Stimulated activated CD4-positive, alpha-beta T cell treated with anti-CD3 and anti-CD28 coated beads, Interleukin-4, amount 100 ng/mL, for 24 hours (primary cell): ENCODE measurements around the gene ING5.

Source experiments
- DNase-seq: peaks from one replicate; pipeline ENCODE4 v3.0.0-alpha.2; 2020

ING5 gene

DNA sequence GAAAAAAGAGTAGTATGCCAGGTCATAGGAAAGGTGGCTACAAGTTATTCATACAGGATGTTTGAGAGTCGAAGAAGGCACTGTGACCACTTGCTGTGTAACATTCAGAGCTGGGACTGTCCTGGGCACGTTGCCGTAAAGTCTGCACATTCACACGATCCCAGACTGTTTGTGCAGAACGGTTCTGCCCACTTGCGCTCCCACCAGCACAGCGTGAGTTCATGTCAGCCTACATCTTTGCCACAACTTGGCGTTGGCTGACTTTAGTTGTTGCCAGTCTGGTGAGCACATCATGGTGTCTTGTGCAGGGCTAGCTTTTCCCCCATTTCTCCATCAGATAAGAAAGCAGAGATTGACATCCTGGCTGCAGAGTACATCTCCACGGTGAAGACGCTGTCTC lies 7.0 kb downstream of the ING5 start:
- DNase-seq = no peak

DNA sequence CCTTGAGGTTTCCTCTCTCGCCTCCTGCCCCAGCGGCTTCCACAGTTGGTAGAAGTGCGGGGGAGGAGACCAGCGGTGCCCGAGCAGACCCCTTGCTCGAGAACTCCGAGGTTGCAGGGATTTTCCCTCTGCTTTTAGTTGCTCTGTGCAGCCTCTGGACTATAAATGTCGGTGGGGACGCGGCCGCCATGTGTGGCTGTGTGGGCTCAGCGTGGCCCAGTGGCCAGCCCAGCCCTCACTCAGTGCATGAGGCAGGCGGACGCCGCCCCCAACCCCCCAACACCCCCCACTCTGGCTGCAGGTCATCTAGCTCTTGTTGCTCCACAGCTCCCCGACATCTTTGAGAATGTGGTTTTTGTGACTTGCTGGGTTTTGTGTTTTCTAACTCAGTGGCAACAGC lies 17.3 kb downstream of the ING5 start:
- DNase-seq = no peak

DNA sequence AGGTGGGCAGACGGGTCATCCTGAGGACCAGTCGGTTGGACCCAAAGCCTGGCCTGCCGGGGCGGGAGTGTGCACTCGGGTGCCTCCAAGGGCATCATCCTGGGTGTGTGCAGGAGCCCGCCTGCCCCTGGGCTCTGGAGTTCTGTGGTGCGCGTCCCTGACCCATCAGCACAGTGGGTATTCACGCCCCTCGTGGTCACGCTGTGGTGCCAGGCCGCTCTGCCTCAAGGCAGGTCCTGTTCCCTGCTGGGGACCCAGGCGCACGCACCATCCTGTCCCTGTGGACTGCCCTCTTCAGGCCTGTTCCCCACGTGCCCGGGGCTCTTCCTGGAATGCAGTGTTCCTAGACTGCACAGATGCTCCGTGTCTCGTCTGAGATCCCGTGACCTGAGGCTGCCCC lies 18.3 kb downstream of the ING5 start:
- DNase-seq = no peak

DNA sequence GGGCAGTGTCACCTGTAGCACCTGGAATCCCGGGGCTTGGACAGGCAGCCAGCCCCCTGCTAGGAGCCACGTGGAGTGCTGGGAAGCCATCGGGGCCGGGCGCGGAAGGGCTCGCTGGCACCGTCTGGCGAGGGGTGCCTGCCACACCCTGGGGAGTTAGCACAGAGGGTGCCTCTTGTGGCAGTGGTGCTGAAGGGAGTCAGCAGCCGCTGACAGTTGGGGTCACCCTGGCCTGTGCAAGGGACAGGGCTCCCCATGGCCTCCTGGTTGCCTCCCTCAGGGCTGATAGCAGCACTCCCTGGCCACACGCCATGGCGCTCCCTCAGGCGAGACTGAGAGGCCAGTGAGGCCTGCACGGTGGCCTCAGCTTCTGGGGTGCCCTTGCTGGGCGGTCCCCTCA lies 18.7 kb downstream of the ING5 start:
- no peak for DNase-seq

DNA sequence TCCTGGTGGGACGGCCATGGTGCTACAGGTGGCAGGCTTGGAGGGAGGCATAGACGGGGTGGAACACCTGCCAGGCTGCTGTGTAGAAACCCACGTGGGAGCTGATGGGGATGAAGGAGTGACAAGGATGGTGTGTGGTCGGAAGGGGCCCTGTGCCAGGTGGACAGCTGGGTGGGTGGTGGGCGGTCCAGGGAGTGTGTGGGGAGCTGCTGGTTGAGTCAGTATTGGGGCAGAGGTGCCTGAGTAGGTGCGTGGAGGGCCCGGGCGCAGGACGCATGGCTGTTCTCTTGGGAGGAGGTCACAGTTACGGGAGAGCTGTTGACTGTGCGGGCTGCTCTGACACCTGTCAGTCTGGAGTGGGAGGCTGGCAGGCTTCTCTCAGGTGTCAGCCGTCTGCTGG lies 20.0 kb downstream of the ING5 start:
- DNase-seq = no peak

DNA sequence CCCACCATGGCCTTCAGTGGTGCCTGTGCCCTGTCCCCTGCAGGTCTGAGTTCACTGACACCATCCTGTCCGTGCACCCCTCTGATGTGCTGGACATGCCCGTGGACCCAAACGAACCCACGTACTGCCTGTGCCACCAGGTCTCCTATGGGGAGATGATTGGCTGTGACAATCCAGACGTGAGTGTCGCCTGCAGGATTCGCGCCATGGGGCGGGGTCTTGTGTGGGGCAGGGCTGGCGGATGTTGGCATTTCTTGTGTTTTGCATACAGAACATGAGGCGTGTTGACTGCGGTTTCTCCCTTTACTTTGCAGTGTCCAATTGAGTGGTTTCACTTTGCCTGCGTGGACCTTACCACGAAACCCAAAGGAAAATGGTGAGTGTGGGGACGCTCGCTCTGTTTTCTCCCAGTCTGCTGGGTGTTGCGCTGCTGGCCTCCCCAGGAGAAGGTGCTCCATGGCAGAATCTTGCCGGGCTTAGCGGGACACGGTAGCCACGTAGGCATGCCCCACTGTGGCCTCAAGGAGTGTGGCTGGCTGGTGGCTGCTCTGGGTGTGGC lies 21.1 kb downstream of the ING5 start:
- no peak for DNase-seq

DNA sequence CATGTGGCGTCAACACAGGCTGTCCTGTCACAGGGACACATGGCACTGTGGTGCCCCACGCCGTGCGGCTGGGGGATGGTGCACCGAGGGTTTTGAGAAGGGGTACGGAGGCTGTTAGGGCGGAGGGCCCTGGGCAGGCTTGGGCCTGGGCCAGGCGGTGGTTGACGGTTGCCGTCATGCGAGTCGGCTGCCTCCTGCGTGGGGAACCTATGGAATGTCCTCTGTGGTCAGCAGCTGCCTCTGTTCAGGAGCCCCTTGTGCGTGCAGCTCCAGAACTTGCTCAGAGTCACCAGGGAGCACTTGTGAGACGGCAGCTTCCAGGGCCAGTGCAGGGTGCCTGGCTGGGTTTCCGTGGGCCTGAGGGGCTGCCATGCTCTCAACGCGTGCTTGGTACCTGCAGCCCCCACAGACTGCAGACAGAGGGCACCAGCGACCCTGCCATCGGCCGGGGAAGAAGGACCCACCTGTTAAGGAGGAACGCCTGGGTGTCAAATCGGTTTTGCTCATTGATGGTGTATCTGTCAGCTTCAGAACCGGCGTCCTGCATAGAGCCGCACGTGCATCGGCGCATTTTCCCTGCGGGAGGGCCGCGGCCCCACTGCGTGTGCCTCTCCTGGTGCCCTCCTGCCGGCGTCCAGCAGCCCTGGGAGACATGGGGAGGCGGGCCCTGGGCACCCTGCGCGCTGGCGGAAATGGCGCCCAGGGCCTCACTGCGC lies 22.6 kb downstream of the ING5 start:
- DNase-seq = peak; percentile 32

DNA sequence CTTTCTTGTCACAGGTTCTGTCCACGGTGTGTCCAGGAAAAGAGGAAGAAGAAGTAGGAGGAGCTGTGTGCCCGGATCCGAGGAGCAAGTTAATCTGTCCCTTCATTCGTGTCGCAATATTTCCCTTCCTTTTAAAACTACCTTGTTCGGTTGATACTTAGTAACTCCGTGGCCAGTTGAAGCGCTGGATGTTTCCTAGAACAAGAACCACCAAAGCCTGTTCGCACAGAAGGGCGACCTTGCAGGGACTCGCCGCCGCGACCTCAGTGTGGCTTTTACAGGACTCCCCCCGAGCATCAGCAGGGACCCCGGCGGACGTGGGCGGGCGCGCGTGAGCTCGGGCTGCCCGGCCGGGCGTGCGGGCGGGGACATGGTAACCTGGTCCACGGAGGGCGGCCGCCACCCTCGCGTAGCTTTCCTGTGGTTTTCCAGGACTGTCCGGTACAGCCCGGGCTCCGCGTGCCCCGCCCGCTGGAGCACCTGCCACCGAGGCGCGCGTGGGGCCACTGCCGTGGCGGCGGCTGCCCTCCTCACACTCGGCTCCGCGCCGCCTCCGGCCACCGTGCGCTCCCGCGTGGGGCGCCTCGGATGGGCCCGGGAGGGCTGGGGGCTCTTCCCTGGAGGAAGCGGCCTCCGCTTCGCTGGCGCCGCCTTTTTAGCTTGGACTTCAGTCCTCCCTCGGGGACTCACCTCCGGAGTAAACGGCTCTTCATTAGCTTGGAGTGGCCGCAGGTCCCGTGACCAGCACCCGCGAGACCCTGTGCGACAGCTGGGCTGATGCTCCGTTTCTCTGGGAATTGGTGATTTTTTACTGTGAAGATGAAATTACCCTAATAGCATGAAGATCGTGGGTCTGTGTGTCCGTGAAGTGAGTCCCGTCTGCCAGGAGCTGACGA lies 23.4 kb downstream of the ING5 start:
- DNase-seq = no peak

DNA sequence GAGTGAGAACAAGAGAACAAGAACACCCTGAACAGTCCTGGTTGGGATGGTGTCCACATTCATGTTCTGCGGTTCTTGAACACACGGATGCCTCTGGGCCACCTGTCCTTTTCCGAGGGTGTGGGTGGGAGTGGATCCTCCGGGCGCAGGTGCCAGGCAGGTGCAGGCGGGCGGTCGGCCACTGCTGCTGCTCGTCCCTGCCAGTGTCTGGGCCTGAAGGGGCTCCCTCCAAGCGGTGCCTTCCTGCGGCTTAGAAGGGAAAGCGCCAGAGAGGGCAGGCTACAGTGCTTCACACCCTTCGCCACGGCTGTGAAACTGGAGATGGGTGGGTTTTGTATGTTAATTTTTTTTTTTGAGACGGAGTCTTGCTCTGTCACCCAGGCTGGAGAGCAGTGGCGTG lies 24.6 kb downstream of the ING5 start:
- no peak for DNase-seq

DNA sequence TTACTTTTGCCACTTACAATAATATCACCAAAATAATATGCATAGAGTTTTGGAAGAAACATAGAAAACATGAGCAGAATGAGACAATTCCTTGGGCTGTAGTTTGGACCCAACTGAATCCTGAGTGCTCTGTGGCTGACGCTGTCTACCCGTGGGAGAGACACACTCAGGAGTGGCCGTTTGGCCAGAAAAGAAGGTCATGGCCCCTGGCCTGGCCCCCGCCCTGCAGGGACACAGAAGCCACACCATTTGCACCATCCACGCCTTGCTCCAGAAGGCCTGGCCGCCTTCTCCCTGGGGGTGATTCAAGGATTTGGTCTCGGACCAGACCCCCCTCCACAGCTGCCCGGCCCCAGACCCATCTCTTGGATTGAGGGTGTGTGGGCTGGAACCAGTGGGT lies 26.2 kb downstream of the ING5 start:
- DNase-seq = no peak

DNA sequence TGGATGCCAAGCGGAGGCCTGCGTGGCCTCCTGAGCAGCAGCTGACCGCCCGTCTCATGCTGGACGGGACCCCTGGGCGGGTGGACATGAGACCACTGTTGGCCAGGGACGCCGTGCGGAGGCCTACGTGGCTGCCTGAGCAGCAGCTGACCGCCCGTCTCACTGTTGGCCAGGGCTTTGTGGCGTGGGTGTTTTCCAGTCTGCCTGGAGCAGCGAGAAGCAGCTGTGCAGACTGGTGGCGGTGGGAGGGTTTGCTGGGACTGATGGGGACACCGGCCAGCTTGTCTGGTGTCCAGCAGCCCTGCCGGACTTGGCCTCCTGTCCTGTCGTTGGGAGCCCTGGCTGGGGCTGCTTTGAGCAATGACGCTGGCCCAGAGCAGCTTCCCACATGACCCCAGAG lies 26.8 kb downstream of the ING5 start:
- no peak for DNase-seq

DNA sequence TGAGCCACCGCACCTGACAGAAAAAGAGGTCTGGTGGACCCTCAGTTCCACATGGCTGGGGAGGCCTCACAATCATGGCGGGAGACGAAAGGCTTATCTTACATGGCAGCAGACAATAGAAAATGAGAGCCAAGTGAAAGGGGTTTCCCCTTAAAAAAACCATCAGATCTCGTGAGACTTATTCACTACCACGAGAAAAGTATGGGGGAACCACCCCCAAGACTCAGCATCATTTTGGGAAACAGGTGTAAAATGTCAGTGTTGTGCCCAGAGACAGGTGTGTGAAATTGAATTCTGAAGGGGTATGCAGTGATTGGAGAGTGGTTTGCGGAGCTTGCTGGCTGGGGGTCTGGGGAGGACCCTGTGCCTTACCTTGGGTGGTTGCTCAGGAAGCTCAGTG lies 28.0 kb downstream of the ING5 start:
- no peak for DNase-seq

DNA sequence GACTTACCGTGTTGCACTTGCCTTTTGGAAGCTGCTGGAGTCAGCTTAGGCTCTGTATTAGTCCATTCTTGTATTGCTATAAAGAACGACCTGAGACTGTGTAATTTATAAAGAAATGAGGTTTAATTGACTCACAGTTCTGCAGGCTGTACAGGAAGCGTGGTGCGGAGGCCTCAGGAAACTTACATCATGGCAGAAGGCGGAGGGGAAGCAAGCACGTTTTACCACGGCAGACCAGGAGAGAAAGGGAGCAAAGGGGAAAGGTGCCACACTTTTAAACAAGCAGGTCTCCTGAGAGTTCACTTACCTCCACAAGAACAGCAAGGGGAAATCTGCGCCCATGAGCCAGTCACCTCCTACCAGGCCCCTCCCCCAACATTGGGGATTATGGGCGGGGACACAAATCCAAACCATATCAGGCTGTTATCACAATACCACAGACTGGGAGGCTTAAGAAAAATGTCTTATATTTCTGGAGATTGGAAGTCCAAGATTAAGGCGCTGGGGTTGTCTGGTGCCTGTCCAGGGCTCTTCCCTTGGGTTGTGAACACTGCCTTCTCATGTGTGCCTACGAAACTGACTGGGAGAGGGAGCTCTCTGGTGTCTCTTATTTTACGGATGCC lies 28.9 kb downstream of the ING5 start:
- no peak for DNase-seq

DNA sequence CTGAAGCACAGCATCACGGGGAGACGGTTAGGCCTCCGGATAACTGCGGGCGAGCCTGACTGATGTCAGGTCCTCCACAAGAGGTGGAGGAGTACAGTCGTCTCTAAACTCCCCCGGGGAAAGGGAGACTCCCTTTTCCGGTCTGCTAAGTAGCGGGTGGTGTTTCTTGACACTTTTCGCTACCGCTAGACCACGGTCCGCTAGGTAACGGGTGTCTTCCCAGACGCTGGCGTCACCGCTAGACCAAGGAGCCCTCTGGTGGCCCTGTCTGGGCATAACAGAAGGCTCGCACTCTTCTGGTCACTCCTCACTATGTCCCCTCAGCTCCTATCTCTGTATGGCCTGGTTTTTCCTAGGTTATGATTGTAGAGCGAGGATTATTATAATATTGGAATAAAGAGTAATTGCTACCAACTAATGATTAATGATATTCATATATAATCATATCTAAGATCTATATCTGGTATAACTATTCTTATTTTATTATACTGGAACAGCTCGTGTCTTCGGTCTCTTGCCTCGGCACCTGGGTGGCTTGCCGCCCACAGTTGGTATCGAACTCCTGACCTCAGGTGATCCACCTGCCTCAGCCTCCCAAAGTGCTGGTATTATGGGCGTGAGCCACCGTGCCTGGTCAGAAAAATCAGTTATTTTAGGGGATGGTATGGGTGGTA lies 30.8 kb downstream of the ING5 start:
- peak; percentile 68 for DNase-seq

DNA sequence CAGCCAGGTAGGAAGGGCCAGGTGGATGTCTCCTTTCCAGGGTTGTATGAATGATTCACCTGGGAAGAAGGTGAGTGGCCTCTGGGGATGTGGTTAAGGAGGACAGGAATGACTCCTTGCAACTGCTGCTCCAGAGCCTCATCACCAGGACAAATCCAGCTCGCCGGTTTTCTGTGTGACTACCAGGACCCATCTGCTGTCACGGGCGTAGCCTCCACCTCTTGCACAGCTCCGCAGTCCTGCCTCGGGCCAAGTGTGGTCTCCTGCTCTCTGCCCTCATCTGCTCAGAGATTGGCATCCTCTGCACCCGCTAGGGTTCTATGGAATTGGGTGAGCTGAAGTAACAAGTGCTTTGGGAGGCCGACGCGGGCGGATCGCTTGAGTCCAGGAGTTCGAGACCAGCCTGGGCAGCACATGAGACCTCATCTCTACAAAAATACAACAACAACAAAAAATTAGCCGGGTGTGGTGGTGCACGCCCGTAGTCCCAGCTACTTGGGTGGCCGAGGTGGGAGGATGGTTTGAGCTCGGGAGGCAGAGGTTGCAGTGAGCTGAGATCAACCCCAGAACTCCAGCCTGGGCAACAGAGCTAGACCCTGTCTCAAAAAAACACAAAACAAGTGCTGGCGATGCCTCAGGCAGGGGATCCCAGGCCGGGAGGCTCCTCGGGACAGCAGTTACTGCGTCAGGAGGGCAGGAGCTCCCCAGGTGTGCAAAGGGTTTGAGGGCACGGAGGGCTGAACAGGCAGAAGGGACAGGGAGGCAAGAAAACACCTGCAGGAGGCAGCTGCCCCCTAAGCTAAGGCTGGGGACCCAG lies 31.8 kb downstream of the ING5 start:
- no peak for DNase-seq

DNA sequence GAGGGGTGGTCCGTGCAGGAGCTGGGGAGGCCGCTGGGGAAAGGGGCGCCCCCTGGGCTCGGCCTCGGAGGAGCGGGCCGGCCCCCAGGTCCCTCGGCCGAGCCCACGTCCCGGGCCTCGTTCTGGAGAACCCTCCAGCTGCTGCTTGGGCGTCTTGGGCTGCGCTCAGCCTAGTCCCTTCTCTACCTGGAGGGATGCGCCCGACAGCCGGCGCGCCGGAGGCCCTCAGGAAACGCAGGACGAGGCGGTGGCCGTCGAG lies 32.3 kb downstream of the ING5 start:
- DNase-seq = no peak

DNA sequence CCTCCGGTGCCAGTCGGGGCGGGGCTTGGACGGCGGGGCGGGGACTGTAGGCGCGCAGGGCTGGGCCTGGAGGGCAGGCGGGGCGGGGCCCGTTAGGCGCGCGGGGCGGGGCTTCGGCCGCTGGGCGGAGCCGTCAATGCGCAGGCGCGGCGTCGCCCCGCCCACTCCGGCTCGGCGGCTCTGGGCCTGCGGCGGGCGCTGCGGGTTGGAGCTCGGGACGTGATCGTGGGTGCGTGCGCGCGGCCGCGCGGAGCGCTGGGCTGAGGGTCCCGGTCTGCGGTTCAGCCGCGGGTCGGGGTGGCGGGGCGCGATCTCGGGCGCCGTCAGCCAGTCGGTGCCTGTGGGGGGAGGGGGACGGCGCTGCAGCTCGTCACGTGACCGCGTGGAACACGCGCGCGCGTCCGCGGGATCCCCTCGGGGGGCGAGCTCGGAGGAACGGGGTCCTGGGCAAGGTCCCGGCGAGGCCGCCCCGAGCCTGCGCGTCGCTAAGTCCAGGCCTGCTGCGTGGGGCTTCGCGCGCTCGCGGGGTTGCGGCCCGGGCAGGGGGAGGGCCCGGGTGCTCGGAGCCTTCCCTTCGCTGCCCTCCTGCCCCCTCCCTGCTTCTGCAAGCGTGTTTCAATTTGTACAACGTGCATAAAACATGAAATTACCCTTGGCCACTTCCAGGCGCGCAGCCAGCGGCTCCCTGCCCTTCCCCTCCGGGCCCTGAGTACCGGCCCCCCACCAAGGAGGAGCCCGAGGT lies 32.8 kb downstream of the ING5 start, which contains the start of gene D2HGDH:
Gene D2HGDH, plus strand, starts transcription at position 164 of the 742 bp plus-strand sequence. CDS start 595 bp downstream, outside the sequence.
- peak; percentile 94 for DNase-seq

DNA sequence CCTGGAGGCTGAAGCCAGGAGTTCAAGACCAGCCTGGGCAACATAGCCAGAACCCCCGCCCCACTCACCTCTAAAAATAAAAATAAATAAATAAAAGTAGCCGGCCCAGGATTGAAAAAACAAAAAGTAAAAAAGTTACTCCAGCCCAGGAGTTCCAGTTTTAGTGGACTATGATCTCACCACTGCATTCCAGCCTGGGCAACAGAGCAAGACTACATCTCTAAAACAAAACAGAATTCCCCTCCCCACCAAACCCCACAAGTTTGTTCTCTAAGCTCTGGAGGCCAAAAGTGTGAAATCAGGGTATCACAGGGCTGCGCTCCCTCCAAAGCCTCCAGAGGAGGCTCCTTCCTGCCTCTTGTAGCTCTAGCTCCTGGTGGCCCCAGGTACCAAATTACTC lies 34.3 kb downstream of the ING5 start:
- no peak for DNase-seq

DNA sequence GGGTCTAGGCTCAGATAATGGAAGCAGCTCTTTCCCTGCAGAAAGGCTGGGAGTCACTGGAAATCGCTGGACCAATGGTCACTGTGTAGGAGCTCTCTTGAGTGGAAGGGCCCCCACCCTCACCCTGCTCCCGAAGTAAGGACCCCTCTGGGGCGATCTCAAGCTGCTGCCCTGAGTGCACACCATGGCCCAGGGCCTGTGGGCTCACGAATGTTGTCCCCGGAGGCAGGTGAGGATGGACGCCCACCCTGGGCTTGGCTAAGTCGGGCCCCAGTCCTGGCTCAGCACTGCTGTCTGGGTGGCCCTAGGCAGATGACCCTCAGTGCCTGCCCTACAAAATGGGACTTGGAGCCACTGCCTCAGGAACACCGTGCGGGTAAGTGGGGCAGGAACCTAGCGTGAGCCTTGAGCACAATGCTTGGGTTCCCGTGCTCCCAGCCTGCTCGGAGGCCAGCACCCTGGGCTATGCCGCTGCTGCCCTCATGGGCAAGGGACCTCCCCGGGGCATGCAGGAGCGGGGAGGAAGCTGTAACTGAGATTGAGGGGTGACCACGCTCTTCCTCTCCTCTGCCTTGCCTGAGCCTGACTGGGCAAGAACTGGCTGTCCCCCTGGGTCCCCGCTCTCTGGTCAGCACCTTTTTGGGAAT lies 36.3 kb downstream of the ING5 start:
- DNase-seq = no peak

DNA sequence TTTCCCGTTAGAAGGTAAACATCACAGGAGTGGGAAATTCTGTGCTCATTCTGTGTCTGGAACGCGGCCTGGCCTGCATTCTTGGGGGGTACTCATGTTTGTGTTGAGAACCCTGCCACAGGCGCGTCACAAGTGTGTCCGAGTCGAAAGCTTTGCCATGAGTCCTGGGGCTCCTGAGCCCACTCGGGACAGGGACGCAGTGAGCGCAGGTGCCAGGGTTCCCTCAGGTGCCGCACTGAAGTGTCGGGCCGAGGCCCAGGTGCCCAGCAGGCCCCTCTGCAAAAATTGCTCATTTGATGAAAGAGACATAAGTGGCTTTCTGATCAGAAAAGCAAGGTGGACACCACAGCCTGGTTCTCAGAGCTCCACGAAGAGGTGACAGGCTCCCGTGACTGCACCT lies 37.3 kb downstream of the ING5 start:
- no peak for DNase-seq

DNA sequence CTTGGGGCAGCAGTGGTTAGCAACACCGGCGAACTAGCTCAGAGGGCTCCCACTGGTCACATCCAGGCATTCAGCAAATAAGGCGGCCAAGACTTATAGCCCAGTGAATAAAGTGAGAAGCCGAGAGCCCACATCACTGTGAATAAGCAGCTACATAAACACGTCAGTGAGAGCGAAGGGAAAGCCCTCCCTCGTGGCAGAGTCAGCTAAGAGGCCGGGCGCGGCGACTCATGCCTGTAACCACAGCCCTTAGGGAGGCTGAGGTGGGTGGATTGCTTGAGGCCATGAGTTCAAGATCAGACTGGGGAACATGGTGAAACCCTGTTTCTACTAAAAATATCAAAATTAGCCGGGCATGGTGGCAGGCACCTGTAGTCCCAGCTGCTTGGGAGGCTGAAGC lies 37.8 kb downstream of the ING5 start:
- DNase-seq = peak; percentile 74
